ENCODE data around the gene RAD1. TPM values are rescaled to one million over a fixed set of nuclear protein-coding genes. Genes with fewer than 3 reads are reported as not detected.

RAD1 gene, protein sequence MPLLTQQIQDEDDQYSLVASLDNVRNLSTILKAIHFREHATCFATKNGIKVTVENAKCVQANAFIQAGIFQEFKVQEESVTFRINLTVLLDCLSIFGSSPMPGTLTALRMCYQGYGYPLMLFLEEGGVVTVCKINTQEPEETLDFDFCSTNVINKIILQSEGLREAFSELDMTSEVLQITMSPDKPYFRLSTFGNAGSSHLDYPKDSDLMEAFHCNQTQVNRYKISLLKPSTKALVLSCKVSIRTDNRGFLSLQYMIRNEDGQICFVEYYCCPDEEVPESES
- total RNA-seq (10 to 100 TPM; 22.7 to 26.3 TPM), polyA plus RNA-seq (10 to 100 TPM; 16.2 to 21.8 TPM)

GRCh38 chr5:34915139-34915855 lies at the start of gene RAD1, which contains the start of gene BRIX1:
RAD1 (minus strand) TSS chr5:34915504; CDS start chr5:34914892, 612 bp downstream.
BRIX1 (plus strand) TSS chr5:34915711; CDS start chr5:34915739, 28 bp downstream.
- Mint-ChIP-seq H3K4me3 (peak within 1 kb of the TSS in 4 of 8 donors; percentile 52 to 69 (median 66)), H3K4me1 (peaks cover 19 to 37% (median 24%) of the 10 kb centered on the region in 4 donors), H3K27me3 (no peaks in the 10 kb centered on the region), H3K27ac (peak within 1 kb of the TSS in 2 of 7 donors; percentile 68 to 81), H3K9me3 (no peaks in the 10 kb centered on the region), H3K36me3 (peaks cover 17 to 28% of the 10 kb centered on the region in 2 donors)
- peaks cover 19% of the 10 kb centered on the region for H3K36me3 ChIP-seq (ENCODE audit: insufficient read depth, low read length)
- peak within 1 kb of the TSS; percentile 84 to 95 for H3K4me3 ChIP-seq (ENCODE audit: low read length in 2 of 2)
- no peaks in the 10 kb centered on the region for H3K9me3 ChIP-seq (ENCODE audit: control insufficient read depth in 1 of 2, low read length in 2 of 2)
- H3K27me3 ChIP-seq (ENCODE audit: insufficient read depth, low read length) = no peaks in the 10 kb centered on the region
- ChIA-PET POLR2A (ENCODE audit: partially characterized antibody) (interaction anchor here (0.7 to 5.4 kb wide), 15 partner anchors 9 to 1960 kb away, joined by 3 to 169 read pairs (median 3); partner anchors contain the start of genes AMACR, DNAJC21, NADK2 and TARS1), CTCF (ENCODE audit: partially characterized antibody) (interaction anchor here (0.7 to 4.0 kb wide), 9 partner anchors 9 to 79 kb away, joined by 3 to 33 read pairs (median 3); partner anchors contain the start of genes DNAJC21 and TTC23L)
- H3K4me1 ChIP-seq (ENCODE audit: insufficient read depth, low read length) = peaks cover 40% of the 10 kb centered on the region
- DNase-seq = peak; percentile 92 to 94 (median 94)
- intact Hi-C loops (cut with micrococcal nuclease) = loop anchor here (1.0 to 5.0 kb wide), 6 partner anchors 9 to 1473 kb away; partner anchors contain the start of genes AMACR, DNAJC21, SKP2 and TARS1
- H3K27ac ChIP-seq (ENCODE audit: low read depth, low read length) = peak within 1 kb of the TSS; percentile 75

GRCh38 chr5:34959323-34959722 lies 44.0 kb upstream of the RAD1 start:
- Mint-ChIP-seq H3K27ac (peak overlapping the region in 5 of 7 donors; percentile 2 to 41 (median 20)), H3K36me3 (peaks cover 12 to 18% of the 10 kb centered on the region in 2 donors), H3K9me3 (no peaks in the 10 kb centered on the region), H3K27me3 (no peaks in the 10 kb centered on the region), H3K4me3 (no peak overlapping the region), H3K4me1 (peaks cover 0 to 3% (median under 1%) of the 10 kb centered on the region in 4 donors)
- H3K4me3 ChIP-seq (ENCODE audit: low read length in 2 of 2) = no peak overlapping the region
- no peaks in the 10 kb centered on the region for H3K4me1 ChIP-seq (ENCODE audit: insufficient read depth, low read length)
- ChIA-PET POLR2A (ENCODE audit: partially characterized antibody) (no interaction called here), CTCF (ENCODE audit: partially characterized antibody) (interaction anchor here (1.3 to 1.4 kb wide), 2 partner anchors 10 to 18 kb away, joined by 5 read pairs; no protein-coding TSS in a partner anchor)
- H3K36me3 ChIP-seq (ENCODE audit: insufficient read depth, low read length) = no peaks in the 10 kb centered on the region
- no peaks in the 10 kb centered on the region for H3K9me3 ChIP-seq (ENCODE audit: control insufficient read depth in 1 of 2, low read length in 2 of 2)
- no peaks in the 10 kb centered on the region for H3K27me3 ChIP-seq (ENCODE audit: insufficient read depth, low read length)
- intact Hi-C loops (cut with micrococcal nuclease) = no loop called here
- DNase-seq = no peak
- no peak overlapping the region for H3K27ac ChIP-seq (ENCODE audit: low read depth, low read length)

DNA sequence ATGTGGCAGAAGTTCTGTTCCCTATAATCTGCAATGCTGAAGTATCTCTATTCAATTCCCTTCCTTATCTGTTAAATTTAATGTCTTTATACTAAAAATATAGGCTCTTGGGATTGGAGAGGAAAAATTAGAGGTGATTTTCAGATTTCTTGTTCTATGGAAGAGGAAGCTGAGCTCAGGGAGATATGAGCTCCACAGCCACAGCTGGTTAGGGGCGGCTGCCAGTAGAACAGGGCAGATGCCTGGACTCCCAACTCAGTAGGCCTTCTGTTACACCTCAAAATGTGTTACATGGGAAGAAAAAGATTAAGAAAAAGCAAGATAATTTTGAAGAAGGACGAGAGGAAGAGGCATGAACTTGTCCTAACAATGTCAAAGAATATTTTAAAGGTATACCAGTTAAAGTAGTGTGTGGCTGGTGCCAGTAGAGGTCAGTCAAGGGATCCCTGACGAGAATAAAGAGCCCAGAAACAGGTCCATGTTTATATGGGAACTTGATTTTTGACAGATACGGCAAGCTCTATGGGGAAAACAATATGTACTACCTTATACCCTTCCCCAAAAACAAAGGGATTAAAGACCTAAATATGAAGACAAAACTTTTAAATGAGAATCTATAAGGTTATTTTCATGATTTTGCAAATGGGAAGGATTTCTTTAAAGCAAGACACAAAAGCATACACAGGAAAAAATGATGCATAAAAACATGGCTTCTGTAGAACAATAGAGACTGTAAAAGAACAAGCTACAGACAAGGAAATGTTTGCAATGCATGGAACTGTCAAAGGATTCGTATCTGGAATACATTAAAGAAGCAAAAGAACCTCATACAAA lies 42.8 kb upstream of the RAD1 start:
- Mint-ChIP-seq H3K9me3 (no peaks in the 10 kb centered on the region), H3K27me3 (no peaks in the 10 kb centered on the region), H3K4me3 (no peak overlapping the region), H3K27ac (peak overlapping the region in 3 of 7 donors; percentile 30 to 59 (median 56)), H3K36me3 (peaks cover 14 to 23% of the 10 kb centered on the region in 2 donors), H3K4me1 (peaks cover 0 to 3% (median under 1%) of the 10 kb centered on the region in 4 donors)
- POLR2A ChIA-PET (ENCODE audit: partially characterized antibody) = no interaction called here
- no peaks in the 10 kb centered on the region for H3K9me3 ChIP-seq (ENCODE audit: control insufficient read depth in 1 of 2, low read length in 2 of 2)
- CTCF ChIA-PET (ENCODE audit: partially characterized antibody) = interaction anchor here (1.3 to 2.3 kb wide), 6 partner anchors 8 to 969 kb away, joined by 3 to 13 read pairs (median 5); no protein-coding TSS in a partner anchor
- no peaks in the 10 kb centered on the region for H3K36me3 ChIP-seq (ENCODE audit: insufficient read depth, low read length)
- no peak overlapping the region for H3K4me3 ChIP-seq (ENCODE audit: low read length in 2 of 2)
- no peaks in the 10 kb centered on the region for H3K4me1 ChIP-seq (ENCODE audit: insufficient read depth, low read length)
- intact Hi-C loops (cut with micrococcal nuclease) = no loop called here
- H3K27me3 ChIP-seq (ENCODE audit: insufficient read depth, low read length) = no peaks in the 10 kb centered on the region
- no peak overlapping the region for H3K27ac ChIP-seq (ENCODE audit: low read depth, low read length)
- peak in 2 of 5 donors; percentile 4 to 7 for DNase-seq

DNA sequence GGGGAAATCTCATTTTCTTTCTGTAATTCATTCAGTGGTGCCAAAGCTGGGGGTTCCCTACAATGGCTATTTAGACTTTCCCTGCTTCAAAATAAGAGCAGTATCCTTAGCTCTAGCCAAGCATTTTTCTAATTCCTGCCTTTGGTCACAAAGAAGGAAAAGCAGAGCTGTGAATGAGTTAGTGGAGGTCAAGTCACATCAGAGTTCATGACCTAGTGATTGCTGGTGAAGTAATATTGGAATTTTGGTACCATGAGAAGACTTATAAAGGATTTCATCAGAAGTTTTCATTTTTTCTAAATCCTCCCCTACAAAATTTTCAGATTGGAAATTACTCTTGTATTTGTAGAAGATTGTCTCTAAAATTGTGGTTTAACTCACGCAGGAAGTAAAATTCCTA lies 42.0 kb upstream of the RAD1 start:
- Mint-ChIP-seq H3K4me3 (no peak overlapping the region), H3K27me3 (no peaks in the 10 kb centered on the region), H3K4me1 (peaks cover 0 to 3% (median under 1%) of the 10 kb centered on the region in 4 donors), H3K27ac (no peak overlapping the region), H3K9me3 (no peaks in the 10 kb centered on the region), H3K36me3 (peaks cover 17 to 28% of the 10 kb centered on the region in 2 donors)
- Histone ChIP-seq H3K36me3 (ENCODE audit: insufficient read depth, low read length) (no peaks in the 10 kb centered on the region), H3K27me3 (ENCODE audit: insufficient read depth, low read length) (no peaks in the 10 kb centered on the region), H3K4me3 (ENCODE audit: low read length in 2 of 2) (no peak overlapping the region), H3K4me1 (ENCODE audit: insufficient read depth, low read length) (no peaks in the 10 kb centered on the region), H3K27ac (ENCODE audit: low read depth, low read length) (no peak overlapping the region), H3K9me3 (ENCODE audit: control insufficient read depth in 1 of 2, low read length in 2 of 2) (no peaks in the 10 kb centered on the region)
- DNase-seq = no peak
- intact Hi-C loops (cut with micrococcal nuclease) = no loop called here
- ChIA-PET POLR2A (ENCODE audit: partially characterized antibody) (interaction anchor here (0.7 kb wide), 1 partner anchor 28 kb away, joined by 3 read pairs; the partner anchor contains the start of gene DNAJC21), CTCF (ENCODE audit: partially characterized antibody) (interaction anchor here (1.3 to 2.3 kb wide), 4 partner anchors 9 to 969 kb away, joined by 3 to 13 read pairs (median 5); no protein-coding TSS in a partner anchor)

GRCh38 chr5:34944460-34945047 lies 29.2 kb upstream of the RAD1 start:
- Histone ChIP-seq H3K4me3 (ENCODE audit: low read length in 2 of 2) (no peak overlapping the region), H3K36me3 (ENCODE audit: insufficient read depth, low read length) (peaks cover 27% of the 10 kb centered on the region), H3K9me3 (ENCODE audit: control insufficient read depth in 1 of 2, low read length in 2 of 2) (no peaks in the 10 kb centered on the region), H3K4me1 (ENCODE audit: insufficient read depth, low read length) (no peaks in the 10 kb centered on the region), H3K27ac (ENCODE audit: low read depth, low read length) (no peak overlapping the region), H3K27me3 (ENCODE audit: insufficient read depth, low read length) (no peaks in the 10 kb centered on the region)
- Mint-ChIP-seq H3K4me1 (no peaks in the 10 kb centered on the region), H3K36me3 (peaks cover 55 to 56% of the 10 kb centered on the region in 2 donors), H3K27me3 (no peaks in the 10 kb centered on the region), H3K27ac (no peak overlapping the region), H3K9me3 (no peaks in the 10 kb centered on the region), H3K4me3 (no peak overlapping the region)
- POLR2A ChIA-PET (ENCODE audit: partially characterized antibody) = interaction anchor here (2.5 kb wide), 1 partner anchor 15 kb away, joined by 12 read pairs; the partner anchor contains the start of gene DNAJC21
- intact Hi-C loops (cut with micrococcal nuclease) = no loop called here
- no peak for DNase-seq
- CTCF ChIA-PET (ENCODE audit: partially characterized antibody) = interaction anchor here (1.2 to 1.4 kb wide), 2 partner anchors 10 to 59 kb away, joined by 3 read pairs; no protein-coding TSS in a partner anchor

- no peak for DNase-seq
- H3K9me3 ChIP-seq (ENCODE audit: control insufficient read depth in 1 of 2, low read length in 2 of 2) = no peaks in the 10 kb centered on the region
- peaks cover 52 to 55% of the 10 kb centered on the region in 2 donors for H3K36me3 Mint-ChIP-seq
- ChIA-PET CTCF (ENCODE audit: partially characterized antibody) (interaction anchor here (1.2 to 1.4 kb wide), 2 partner anchors 10 to 59 kb away, joined by 3 read pairs; no protein-coding TSS in a partner anchor), POLR2A (ENCODE audit: partially characterized antibody) (interaction anchor here (2.5 kb wide), 1 partner anchor 14 kb away, joined by 12 read pairs; the partner anchor contains the start of gene DNAJC21)
- no peaks in the 10 kb centered on the region for H3K9me3 Mint-ChIP-seq
- no peak overlapping the region for H3K4me3 ChIP-seq (ENCODE audit: low read length in 2 of 2)
- no peaks in the 10 kb centered on the region for H3K27me3 Mint-ChIP-seq
- peaks cover 27% of the 10 kb centered on the region for H3K36me3 ChIP-seq (ENCODE audit: insufficient read depth, low read length)
- H3K27ac ChIP-seq (ENCODE audit: low read depth, low read length) = no peak overlapping the region
- intact Hi-C loops (cut with micrococcal nuclease) = no loop called here
- peak overlapping the region in 1 of 7 donors; percentile 63 for H3K27ac Mint-ChIP-seq
- H3K4me1 Mint-ChIP-seq = no peaks in the 10 kb centered on the region
- no peak overlapping the region for H3K4me3 Mint-ChIP-seq
- H3K4me1 ChIP-seq (ENCODE audit: insufficient read depth, low read length) = no peaks in the 10 kb centered on the region
- H3K27me3 ChIP-seq (ENCODE audit: insufficient read depth, low read length) = no peaks in the 10 kb centered on the region
Measured at GRCh38 chr5:34944044-34944443, 28.7 kb upstream of the RAD1 start.
